ENCODE measurements around the gene ZNF865.
"Not testable (repeated sequence)": the region's sequence is repeated elsewhere in the genome, so short reads cannot be mapped to it uniquely, and the experiment has no call there.

Gene ZNF865

GRCh38 chr19:55605637-55606470, at the start of gene ZNF865:
Gene ZNF865 (plus strand): TSS chr19:55605647. CDS start chr19:55613619, 7,972 bp downstream.
- peak; percentile 75 for DNase-seq

GRCh38 chr19:55559684-55560083, 45.8 kb upstream of the ZNF865 start:
- no peak for DNase-seq

- DNase-seq = no peak
Observed at GRCh38 chr19:55563261-55563690, 42.2 kb upstream of the ZNF865 start.

GRCh38 chr19:55566823-55567222, 38.6 kb upstream of the ZNF865 start:
- no peak for DNase-seq

- no peak for DNase-seq
Observed at GRCh38 chr19:55567708-55568328, 37.6 kb upstream of the ZNF865 start.

- DNase-seq = not testable (repeated sequence)
Observed at GRCh38 chr19:55569477-55569876, 36.0 kb upstream of the ZNF865 start.

- DNase-seq = not testable (repeated sequence)
Observed at GRCh38 chr19:55573929-55574328, 31.5 kb upstream of the ZNF865 start.

GRCh38 chr19:55576746-55577145, 28.7 kb upstream of the ZNF865 start:
- DNase-seq = no peak

- DNase-seq = no peak
Observed at GRCh38 chr19:55578031-55578760, 27.3 kb upstream of the ZNF865 start.

GRCh38 chr19:55578761-55579747, 26.4 kb upstream of the ZNF865 start:
- no peak for DNase-seq

GRCh38 chr19:55579766-55580621, 25.5 kb upstream of the ZNF865 start:
- no peak for DNase-seq

- DNase-seq = peak; percentile 83
Observed at GRCh38 chr19:55580628-55581144, 24.8 kb upstream of the ZNF865 start, which contains the start of gene ZNF579. Gene ZNF579 (minus strand): TSS chr19:55580848. CDS start chr19:55579639, 1,209 bp downstream.

GRCh38 chr19:55581145-55581822, 24.2 kb upstream of the ZNF865 start:
- no peak for DNase-seq

GRCh38 chr19:55581823-55582223, 23.6 kb upstream of the ZNF865 start:
- DNase-seq = no peak

- not testable (repeated sequence) for DNase-seq
Observed at GRCh38 chr19:55582284-55582683, 23.2 kb upstream of the ZNF865 start.

GRCh38 chr19:55583897-55584296, 21.6 kb upstream of the ZNF865 start:
- DNase-seq = not testable (repeated sequence)

GRCh38 chr19:55584871-55585270, 20.6 kb upstream of the ZNF865 start:
- no peak for DNase-seq

GRCh38 chr19:55585658-55586339, 19.6 kb upstream of the ZNF865 start:
- DNase-seq = peak; percentile 68

GRCh38 chr19:55586976-55587668, 18.3 kb upstream of the ZNF865 start:
- peak; percentile 93 for DNase-seq
